Right lobe of liver (tissue), 6 donors: ENCODE data around the gene EFCAB12. TPM values are rescaled to one million over a fixed set of nuclear protein-coding genes. Genes with fewer than 3 reads are reported as not detected.

ENCODE experiments used
- ATAC-seq, 4 donors: fragments of 200-7000 bp; cut with Tn5 transposase; one replicate each; pipeline ENCODE4 v1.9.1; 2020; ENCODE audit warnings: mild to moderate bottlenecking in 4 of 4, moderate library complexity in 4 of 4
- DNase-seq, 3 donors: peaks; one replicate each; pipeline ENCODE4 v3.0.0-alpha.2; 2020
- H3K27ac ChIP-seq, 3 donors: fragments of 200-600 bp; one replicate each; pipeline ENCODE4 v1.8.0; 2022
- H3K27me3 ChIP-seq, 2 donors: fragments of 200-600 bp; one replicate each; pipeline ENCODE4 v1.8.0; 2022
- H3K36me3 ChIP-seq, 4 donors: fragments of 200-600 bp; sonication (generic) in 1 of 4; one replicate each; pipeline versions ENCODE4 v1.5.1 to v1.8.0; 2017 to 2022; ENCODE audit warnings: control low read depth in 1 of 4
- H3K4me1 ChIP-seq, 4 donors: fragments of 200-600 bp; sonication (generic) in 1 of 4; one replicate each; pipeline versions ENCODE4 v1.5.1 to v1.8.0; 2017 to 2022; ENCODE audit warnings: control low read depth in 1 of 4
- H3K4me3 ChIP-seq, 3 donors: fragments of 200-600 bp; one replicate each; pipeline ENCODE4 v1.8.0; 2022
- H3K9me3 ChIP-seq, 4 donors: fragments of 200-600 bp; sonication (generic) in 1 of 4; one replicate each; pipeline versions ENCODE4 v1.5.1 to v1.8.0; 2017 to 2022; ENCODE audit warnings: control low read depth in 1 of 4
- POLR2A ChIP-seq: fragments of 450-650 bp; IDR thresholded peaks from one replicate; pipeline ENCODE4 v1.6.1; 2017; ENCODE audit warnings: antibody characterized with exemption, mild to moderate bottlenecking
- WGBS: methylation state at CpG from one replicate; pipeline ENCODE4 v1.1.6; 2018; ENCODE audit warnings: low coverage, low lambda C conversion rate; ENCODE audit not compliant: insufficient coverage; ENCODE audit errors: missing lambda C conversion rate; 5-methylcytosine and 5-hydroxymethylcytosine counted together
- intact Hi-C, 2 donors: fragments of 100-400 bp; cut with DNase I; formaldehyde crosslinking; loops; one replicate each; pipeline versions ENCODE4 v1.11.2 to v1.14.1; 2022
- total RNA-seq, 6 experiments: library from RNA; depleted of rRNA in 2 of 6; stranded (reverse); fragments of >200 nt in 2 of 6; fragmentation: NEBNext Ultra II Directional in 3 of 6; extraction: Animal tissue kit (Norgen Biotek cat#: 25700) in 3 of 6; gene quantifications; one replicate each; pipeline versions ENCODE4 v1.1.0 to v1.2.4, GENCODE V29; 2016 to 2023
- TF ChIP-seq, protein P1 (sequence below), 4 donors: fragments of 200-600 bp in 3 of 4; fragments of 450-650 bp in 1 of 4; IDR thresholded peaks; one replicate each; pipeline versions ENCODE4 v1.5.1 to v1.8.0; 2016 to 2022; ENCODE audit warnings: antibody characterized with exemption in 4 of 4, mild to moderate bottlenecking in 2 of 4
- donor health status: DM: no; HTN: yes; CAD: no.
- donor health status: DM: no; HTN: no; CAD: no.
- donor health status: DM: no; HTN: no; CAD: no.
- donor health status: DM: no; HTN: yes; CAD: no.
- donor health status: DM: no; HTN: yes; CAD: no.

Gene EFCAB12
- total RNA-seq, 6 experiments from 2014 or later: 0.26 to 4.7 (median 2.0) TPM

DNA sequence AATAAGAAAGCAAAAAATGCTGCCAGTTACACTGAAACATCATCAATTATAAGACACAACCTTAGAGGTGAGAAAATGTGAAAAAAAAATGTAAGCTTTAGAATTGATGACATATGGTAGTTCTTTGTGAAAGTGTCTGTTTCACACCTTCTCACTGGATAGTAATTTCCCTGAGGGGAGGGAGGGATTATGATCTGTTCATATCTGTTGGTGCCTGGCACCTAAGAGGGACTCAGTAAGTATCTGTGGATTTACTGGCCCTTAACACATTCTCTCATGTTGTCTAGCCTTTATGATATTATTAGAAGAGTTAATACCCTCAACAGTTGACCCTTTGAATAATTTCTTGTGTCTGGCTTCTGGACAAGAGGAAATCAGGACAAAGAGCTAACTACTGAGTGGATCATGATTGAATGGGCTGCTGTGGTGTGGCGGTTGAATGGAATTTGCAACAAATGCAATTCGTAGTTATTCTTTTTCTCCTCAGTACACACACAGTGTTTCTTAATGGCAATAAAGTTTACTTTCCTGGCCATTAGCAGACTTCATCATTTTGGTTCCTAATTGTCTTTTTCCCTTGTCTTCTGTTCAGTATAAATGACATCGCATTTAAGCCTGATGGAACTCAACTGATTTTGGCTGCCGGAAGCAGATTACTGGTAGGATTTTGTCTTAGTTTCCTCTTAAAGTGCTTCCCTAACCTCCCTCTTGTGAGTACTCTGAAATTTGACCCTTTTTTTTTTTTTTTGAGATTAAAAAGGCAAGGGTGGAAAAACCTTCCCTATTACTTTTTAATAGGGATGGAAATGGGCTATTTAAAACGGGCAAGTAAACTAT is 21.1 kb upstream of the EFCAB12 start:
- peaks cover 0 to 5% (median 0%) of the 10 kb centered on the region in 4 donors for H3K4me1 ChIP-seq
- no peak overlapping the region for H3K27ac ChIP-seq
- intact Hi-C loops: no loop called here
- ATAC-seq (peak in 1 of 4 donors; percentile 11), DNase-seq (no peak)
- H3K36me3 ChIP-seq: no peaks in the 10 kb centered on the region
- TF ChIP-seq, protein P1, sequence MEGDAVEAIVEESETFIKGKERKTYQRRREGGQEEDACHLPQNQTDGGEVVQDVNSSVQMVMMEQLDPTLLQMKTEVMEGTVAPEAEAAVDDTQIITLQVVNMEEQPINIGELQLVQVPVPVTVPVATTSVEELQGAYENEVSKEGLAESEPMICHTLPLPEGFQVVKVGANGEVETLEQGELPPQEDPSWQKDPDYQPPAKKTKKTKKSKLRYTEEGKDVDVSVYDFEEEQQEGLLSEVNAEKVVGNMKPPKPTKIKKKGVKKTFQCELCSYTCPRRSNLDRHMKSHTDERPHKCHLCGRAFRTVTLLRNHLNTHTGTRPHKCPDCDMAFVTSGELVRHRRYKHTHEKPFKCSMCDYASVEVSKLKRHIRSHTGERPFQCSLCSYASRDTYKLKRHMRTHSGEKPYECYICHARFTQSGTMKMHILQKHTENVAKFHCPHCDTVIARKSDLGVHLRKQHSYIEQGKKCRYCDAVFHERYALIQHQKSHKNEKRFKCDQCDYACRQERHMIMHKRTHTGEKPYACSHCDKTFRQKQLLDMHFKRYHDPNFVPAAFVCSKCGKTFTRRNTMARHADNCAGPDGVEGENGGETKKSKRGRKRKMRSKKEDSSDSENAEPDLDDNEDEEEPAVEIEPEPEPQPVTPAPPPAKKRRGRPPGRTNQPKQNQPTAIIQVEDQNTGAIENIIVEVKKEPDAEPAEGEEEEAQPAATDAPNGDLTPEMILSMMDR (IDR thresholded peaks at IDR 0.05): no peak
- TF ChIP-seq POLR2A: no peak
- H3K4me3 ChIP-seq: no peak overlapping the region
- no peaks in the 10 kb centered on the region for H3K9me3 ChIP-seq
- WGBS: 60% methylated on average over 5 of the region's 5 CpGs
- no peaks in the 10 kb centered on the region for H3K27me3 ChIP-seq

DNA sequence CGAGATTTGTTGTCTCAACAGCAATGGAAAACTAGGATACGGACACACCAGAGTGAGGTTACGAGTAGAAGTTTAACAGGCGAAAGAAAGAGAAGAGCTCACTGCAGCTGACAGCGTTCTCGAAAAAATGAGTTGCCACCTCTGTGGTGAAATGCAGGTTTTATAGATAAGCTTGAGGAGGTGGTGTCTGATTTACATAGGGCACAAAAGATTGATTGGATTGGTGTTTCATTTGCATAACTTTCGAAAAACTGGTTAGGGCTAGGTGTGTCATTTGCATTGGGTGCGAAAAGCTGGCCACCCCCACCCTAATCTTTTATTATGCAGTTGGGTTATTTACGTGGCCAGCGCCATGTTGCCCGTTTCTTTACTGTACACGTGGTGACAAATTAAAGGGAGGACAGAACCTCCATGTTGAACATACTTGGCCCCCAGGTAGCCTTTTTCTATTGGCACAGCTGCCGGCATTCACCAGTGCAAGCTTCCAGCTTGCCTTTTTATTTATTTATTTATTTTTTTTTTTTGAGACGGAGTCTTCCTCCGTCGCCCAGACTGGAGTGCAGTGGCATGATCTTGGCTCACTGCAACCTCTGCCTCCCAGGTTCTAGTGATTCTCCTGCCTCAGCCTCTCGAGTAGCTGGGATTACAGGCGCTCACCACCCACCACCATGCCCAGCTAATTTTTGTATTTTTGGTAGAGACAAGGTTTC is 19.9 kb upstream of the EFCAB12 start:
- DNase-seq: no peak
- Histone ChIP-seq H3K4me1 (peaks cover 0 to 13% (median 0%) of the 10 kb centered on the region in 4 donors), H3K27me3 (no peaks in the 10 kb centered on the region), H3K27ac (no peak overlapping the region), H3K36me3 (no peaks in the 10 kb centered on the region), H3K9me3 (no peaks in the 10 kb centered on the region), H3K4me3 (no peak overlapping the region)
- ATAC-seq: no peak
- 92% methylated on average over 18 of the region's 18 CpGs for WGBS
- TF ChIP-seq POLR2A: no peak
- TF ChIP-seq, protein P1 (IDR thresholded peaks at IDR 0.05): no peak
- intact Hi-C loops: no loop called here

DNA sequence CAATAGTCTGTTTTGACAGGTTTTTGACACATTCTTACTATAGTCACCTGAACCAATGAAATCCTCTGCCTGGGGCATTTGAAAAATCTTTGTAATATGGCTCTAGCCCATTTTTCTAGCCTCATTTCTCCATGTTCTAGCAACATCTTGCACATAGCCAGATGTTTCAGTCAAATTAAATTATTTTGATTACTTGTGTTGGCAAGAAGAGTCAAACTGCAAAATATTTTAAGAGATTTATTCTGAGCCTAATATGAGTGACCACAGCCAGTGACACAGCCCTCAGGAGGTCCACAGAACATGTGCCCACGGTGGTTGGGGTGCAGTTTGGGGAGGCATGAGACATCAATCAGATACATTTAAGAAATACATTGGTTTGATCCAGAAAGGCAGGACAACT is 18.5 kb upstream of the EFCAB12 start:
- Histone ChIP-seq H3K27ac (no peak overlapping the region), H3K9me3 (no peaks in the 10 kb centered on the region), H3K4me1 (peaks cover 0 to 20% (median 5%) of the 10 kb centered on the region in 4 donors), H3K27me3 (no peaks in the 10 kb centered on the region), H3K4me3 (no peak overlapping the region), H3K36me3 (no peaks in the 10 kb centered on the region)
- 53% methylated on average over 1 of the region's 1 CpG for WGBS
- TF ChIP-seq POLR2A: no peak
- TF ChIP-seq, protein P1 (IDR thresholded peaks at IDR 0.05): no peak
- no peak for ATAC-seq
- intact Hi-C loops: no loop called here
- no peak for DNase-seq

DNA sequence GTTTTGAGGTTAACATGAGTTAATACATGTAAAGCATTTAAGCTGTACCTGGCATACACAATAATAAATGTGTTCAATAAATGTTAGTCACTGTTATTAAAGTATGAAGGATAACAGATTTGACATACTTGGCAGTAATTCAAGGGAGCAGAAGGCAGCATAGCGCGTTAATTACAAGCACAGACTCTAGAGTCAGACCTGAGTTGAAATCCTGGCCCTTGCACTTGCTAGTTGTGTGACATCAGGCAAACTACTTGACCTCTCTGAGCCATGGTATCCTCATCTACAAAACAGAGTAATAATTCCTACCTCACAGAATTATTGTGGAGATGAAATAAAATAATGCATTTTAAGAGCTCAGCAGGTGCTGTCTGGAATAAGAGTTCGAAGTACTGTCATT is 17.0 kb upstream of the EFCAB12 start:
- intact Hi-C loops: no loop called here
- H3K36me3 ChIP-seq: no peaks in the 10 kb centered on the region
- H3K4me3 ChIP-seq: no peak overlapping the region
- DNase-seq (no peak), ATAC-seq (no peak)
- 82% methylated on average over 3 of the region's 3 CpGs for WGBS
- H3K4me1 ChIP-seq: peaks cover 0 to 34% (median 11%) of the 10 kb centered on the region in 4 donors
- H3K27ac ChIP-seq: no peak overlapping the region
- TF ChIP-seq, protein P1 (IDR thresholded peaks at IDR 0.05): no peak
- no peak for TF ChIP-seq POLR2A
- H3K9me3 ChIP-seq: no peaks in the 10 kb centered on the region
- H3K27me3 ChIP-seq: no peaks in the 10 kb centered on the region
